ENCODE results near the gene ITPK1.

Gene ITPK1

DNA sequence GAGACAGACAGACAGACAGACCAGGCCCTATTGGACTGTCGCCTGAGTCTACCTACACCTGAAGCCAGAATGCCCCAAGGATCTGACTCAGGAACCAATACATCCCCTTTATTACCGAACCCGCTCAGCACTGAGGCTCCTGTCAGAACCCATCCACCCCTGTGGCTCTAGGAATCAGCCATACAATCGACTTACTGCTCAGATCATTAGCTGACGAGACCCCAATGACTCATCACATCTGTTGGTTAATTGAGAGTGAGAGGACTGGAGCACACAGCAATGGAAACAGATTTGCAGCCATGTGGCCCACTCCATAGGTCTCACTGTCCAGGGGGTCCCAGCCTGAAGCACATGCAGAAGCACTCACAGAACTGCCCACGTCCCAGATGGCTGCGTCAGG, 15.2 kb downstream of the ITPK1 start:
- Histone ChIP-seq H3K9ac (ENCODE audit: low read length) (no peak overlapping the region), H3K36me3 (ENCODE audit: insufficient read depth, low read length) (no peaks in the 10 kb centered on the region)

DNA sequence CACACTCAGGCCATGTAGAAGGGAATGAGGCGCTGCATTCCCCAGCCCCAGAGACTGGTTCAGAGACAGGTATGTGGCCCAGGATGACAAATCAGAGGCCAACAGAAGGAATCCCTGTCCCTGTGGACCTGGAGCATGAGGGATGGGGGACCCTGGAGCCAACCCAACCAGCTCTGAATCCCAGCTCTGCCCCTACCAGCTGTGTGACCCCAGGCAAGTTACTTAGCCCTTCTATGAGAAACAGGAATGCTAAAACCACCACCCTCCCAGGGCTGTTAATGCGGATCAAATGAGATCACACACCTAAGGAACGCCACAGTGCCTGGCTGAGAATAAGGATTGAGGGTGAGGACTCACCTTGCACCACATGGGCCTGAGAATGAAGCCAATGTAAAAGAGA, 15.6 kb downstream of the ITPK1 start:
- Histone ChIP-seq H3K4me3 (ENCODE audit: low read depth in 1 of 2, low read length in 2 of 2) (no peak overlapping the region), H3K36me3 (ENCODE audit: insufficient read depth, low read length) (no peaks in the 10 kb centered on the region), H3K27me3 (ENCODE audit: control insufficient read depth in 1 of 2, insufficient read depth in 2 of 2, low read length in 2 of 2) (no peaks in the 10 kb centered on the region), H3K4me1 (ENCODE audit: insufficient read depth, low read length) (peaks cover 37% of the 10 kb centered on the region), H3K27ac (ENCODE audit: low read depth, low read length) (no peak overlapping the region), H3K9me3 (ENCODE audit: low read length) (no peaks in the 10 kb centered on the region), H3K9ac (ENCODE audit: low read length) (no peak overlapping the region)

More for the DNA sequence above, 15.2 kb downstream of the ITPK1 start:
- peaks cover 37% of the 10 kb centered on the region for H3K4me1 ChIP-seq (ENCODE audit: insufficient read depth, low read length)
- H3K27me3 ChIP-seq (ENCODE audit: control insufficient read depth in 1 of 2, insufficient read depth in 2 of 2, low read length in 2 of 2) = no peaks in the 10 kb centered on the region
- no peak overlapping the region for H3K27ac ChIP-seq (ENCODE audit: low read depth, low read length)
- no peaks in the 10 kb centered on the region for H3K9me3 ChIP-seq (ENCODE audit: low read length)
- H3K4me3 ChIP-seq (ENCODE audit: low read depth in 1 of 2, low read length in 2 of 2) = no peak overlapping the region

DNA sequence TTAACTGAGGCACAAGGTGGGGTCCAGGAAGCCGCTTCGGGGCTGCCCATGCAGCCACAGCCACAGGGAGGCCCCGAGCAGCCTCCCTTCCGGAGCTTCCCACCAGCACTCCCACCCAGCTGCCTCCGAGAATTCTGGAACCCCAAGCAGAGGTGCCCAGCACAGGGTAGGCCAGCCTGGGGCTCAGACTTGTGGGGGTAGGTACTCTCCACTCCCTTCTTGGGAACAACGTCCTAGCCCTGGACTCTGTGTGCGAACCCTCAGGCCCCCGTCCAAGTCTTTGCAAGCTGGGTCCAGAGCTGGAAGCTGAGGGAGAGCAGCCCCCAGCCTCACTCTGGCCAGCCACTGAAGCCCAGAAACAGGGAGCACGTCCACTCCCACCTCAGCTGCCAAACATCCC, 16.1 kb downstream of the ITPK1 start:
- Histone ChIP-seq H3K4me3 (ENCODE audit: low read depth in 1 of 2, low read length in 2 of 2) (no peak overlapping the region), H3K9ac (ENCODE audit: low read length) (no peak overlapping the region), H3K36me3 (ENCODE audit: insufficient read depth, low read length) (no peaks in the 10 kb centered on the region), H3K27ac (ENCODE audit: low read depth, low read length) (peak overlapping the region; percentile 19), H3K4me1 (ENCODE audit: insufficient read depth, low read length) (peaks cover 33% of the 10 kb centered on the region), H3K9me3 (ENCODE audit: low read length) (no peaks in the 10 kb centered on the region), H3K27me3 (ENCODE audit: control insufficient read depth in 1 of 2, insufficient read depth in 2 of 2, low read length in 2 of 2) (no peaks in the 10 kb centered on the region)

DNA sequence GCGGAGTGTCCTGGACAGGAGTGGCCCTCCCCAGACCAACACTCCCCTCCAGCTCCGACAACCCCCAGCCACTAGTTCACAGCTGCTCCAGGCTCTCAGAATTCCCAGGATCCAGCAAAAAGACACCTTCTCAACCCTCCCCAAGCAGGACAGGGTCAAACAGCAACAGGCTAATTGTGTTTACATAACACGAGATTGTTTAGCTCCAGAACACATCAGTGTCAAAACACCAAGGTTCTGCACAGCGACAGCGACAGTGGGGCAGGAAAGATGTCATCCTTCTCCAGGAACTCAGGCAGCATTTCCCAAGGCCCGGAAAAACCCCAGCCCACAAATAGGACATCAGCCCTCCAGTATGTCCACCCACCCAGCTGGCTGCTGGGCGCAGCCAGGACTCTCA, 16.5 kb downstream of the ITPK1 start:
- H3K27me3 ChIP-seq (ENCODE audit: control insufficient read depth in 1 of 2, insufficient read depth in 2 of 2, low read length in 2 of 2) = no peaks in the 10 kb centered on the region
- no peaks in the 10 kb centered on the region for H3K9me3 ChIP-seq (ENCODE audit: low read length)
- H3K9ac ChIP-seq (ENCODE audit: low read length) = no peak overlapping the region
- no peaks in the 10 kb centered on the region for H3K36me3 ChIP-seq (ENCODE audit: insufficient read depth, low read length)
- H3K4me1 ChIP-seq (ENCODE audit: insufficient read depth, low read length) = peaks cover 29% of the 10 kb centered on the region
- H3K27ac ChIP-seq (ENCODE audit: low read depth, low read length) = peak overlapping the region; percentile 10
- H3K4me3 ChIP-seq (ENCODE audit: low read depth in 1 of 2, low read length in 2 of 2) = no peak overlapping the region

GRCh38 chr14:93096691-93097322, 18.9 kb downstream of the ITPK1 start:
- Histone ChIP-seq H3K36me3 (ENCODE audit: insufficient read depth, low read length) (no peaks in the 10 kb centered on the region), H3K9ac (ENCODE audit: low read length) (no peak overlapping the region), H3K27me3 (ENCODE audit: control insufficient read depth in 1 of 2, insufficient read depth in 2 of 2, low read length in 2 of 2) (no peaks in the 10 kb centered on the region), H3K9me3 (ENCODE audit: low read length) (no peaks in the 10 kb centered on the region), H3K4me1 (ENCODE audit: insufficient read depth, low read length) (peaks cover 52% of the 10 kb centered on the region), H3K27ac (ENCODE audit: low read depth, low read length) (no peak overlapping the region), H3K4me3 (ENCODE audit: low read depth in 1 of 2, low read length in 2 of 2) (no peak overlapping the region)

GRCh38 chr14:93095742-93096510, 19.8 kb downstream of the ITPK1 start:
- H3K9me3 ChIP-seq (ENCODE audit: low read length) = no peaks in the 10 kb centered on the region
- H3K4me3 ChIP-seq (ENCODE audit: low read depth in 1 of 2, low read length in 2 of 2) = no peak overlapping the region
- H3K9ac ChIP-seq (ENCODE audit: low read length) = no peak overlapping the region
- no peaks in the 10 kb centered on the region for H3K27me3 ChIP-seq (ENCODE audit: control insufficient read depth in 1 of 2, insufficient read depth in 2 of 2, low read length in 2 of 2)
- H3K4me1 ChIP-seq (ENCODE audit: insufficient read depth, low read length) = peaks cover 61% of the 10 kb centered on the region
- H3K36me3 ChIP-seq (ENCODE audit: insufficient read depth, low read length) = no peaks in the 10 kb centered on the region
- no peak overlapping the region for H3K27ac ChIP-seq (ENCODE audit: low read depth, low read length)

DNA sequence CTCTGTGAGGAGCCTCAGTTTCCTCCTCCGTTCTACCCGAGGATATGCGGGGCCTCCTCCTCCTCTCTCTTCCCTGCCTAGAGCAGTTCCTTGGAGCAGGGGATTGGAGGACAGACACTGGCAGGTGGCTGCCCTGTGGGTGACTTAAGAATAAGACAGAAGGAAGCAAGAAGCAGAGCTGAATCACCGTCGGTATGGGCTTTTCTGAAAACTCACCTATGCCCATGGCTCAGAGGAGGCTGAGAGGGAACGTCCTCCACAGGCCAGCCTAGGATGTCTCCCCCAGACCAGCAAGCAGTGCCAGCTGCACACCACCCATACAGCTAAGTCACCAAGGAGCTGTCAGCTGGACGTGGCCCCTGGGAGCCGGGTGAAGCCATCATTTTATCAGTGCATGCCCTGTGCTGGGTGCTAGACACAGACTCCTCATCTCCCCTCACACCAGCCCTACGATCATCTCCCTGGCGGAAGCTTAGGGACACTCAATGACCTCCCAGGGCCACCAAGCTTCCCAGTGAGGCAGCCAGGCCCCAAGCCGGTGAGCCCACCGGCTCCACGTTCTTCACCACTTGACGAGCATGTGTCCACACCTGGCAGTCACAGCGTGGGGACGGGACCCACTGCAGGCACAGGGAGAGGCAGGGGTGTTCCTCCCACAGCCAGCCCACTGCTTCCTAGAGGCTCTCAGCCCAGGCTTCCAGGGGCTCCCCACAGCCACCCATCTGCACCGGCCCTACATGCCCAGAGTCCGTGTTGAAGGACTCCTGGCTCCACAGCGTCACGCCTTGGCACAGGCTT, 21.4 kb downstream of the ITPK1 start:
- Histone ChIP-seq H3K9ac (ENCODE audit: low read length) (no peak overlapping the region), H3K4me1 (ENCODE audit: insufficient read depth, low read length) (peaks cover 62% of the 10 kb centered on the region), H3K9me3 (ENCODE audit: low read length) (no peaks in the 10 kb centered on the region), H3K36me3 (ENCODE audit: insufficient read depth, low read length) (no peaks in the 10 kb centered on the region), H3K27me3 (ENCODE audit: control insufficient read depth in 1 of 2, insufficient read depth in 2 of 2, low read length in 2 of 2) (no peaks in the 10 kb centered on the region), H3K4me3 (ENCODE audit: low read depth in 1 of 2, low read length in 2 of 2) (no peak overlapping the region), H3K27ac (ENCODE audit: low read depth, low read length) (no peak overlapping the region)

DNA sequence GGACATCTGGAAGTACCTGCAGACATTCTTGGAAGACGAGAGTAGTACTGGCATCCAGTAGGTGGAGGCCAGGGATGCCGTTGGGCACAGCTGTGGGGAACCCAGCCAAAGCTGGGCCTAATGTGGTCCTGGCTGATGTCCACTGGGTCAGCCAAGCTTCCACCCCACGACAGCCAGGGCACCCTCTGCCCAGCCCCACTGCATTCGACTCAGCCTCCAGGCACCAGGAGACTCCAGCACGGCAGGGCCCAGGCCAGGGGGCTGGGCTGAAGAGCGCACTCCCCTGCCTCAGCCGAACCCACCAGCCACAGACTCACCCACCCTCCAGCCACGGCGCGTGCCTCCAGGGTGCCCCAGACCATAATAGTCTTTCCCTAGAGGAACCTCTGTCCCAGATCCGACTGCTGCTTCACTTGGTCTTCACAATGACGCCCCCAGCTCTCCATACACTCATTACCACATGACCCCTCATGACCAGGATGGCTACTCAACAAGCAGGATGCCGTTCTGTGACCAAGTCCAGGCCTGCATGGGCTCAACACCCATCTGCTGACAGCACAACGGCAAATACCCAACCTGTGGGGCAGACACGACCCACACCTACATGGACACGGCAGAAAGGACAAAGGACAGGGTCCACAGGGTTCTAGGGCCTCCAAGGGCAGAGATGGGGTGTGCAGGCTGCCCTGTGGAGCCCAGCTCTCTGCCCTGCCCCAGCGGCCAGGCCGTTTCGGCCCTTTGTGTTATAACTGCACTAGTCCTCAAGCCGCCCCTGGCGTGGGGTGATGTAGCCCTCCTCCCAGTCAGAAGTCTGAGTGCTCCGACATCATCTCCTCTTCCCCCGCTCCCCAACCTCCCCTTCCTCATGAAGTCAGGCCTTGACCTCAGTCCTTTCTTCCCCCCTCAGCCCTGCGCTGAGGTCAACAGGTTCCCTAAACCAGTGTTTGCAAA, 22.8 kb downstream of the ITPK1 start:
- no peak overlapping the region for H3K9ac ChIP-seq (ENCODE audit: low read length)

DNA sequence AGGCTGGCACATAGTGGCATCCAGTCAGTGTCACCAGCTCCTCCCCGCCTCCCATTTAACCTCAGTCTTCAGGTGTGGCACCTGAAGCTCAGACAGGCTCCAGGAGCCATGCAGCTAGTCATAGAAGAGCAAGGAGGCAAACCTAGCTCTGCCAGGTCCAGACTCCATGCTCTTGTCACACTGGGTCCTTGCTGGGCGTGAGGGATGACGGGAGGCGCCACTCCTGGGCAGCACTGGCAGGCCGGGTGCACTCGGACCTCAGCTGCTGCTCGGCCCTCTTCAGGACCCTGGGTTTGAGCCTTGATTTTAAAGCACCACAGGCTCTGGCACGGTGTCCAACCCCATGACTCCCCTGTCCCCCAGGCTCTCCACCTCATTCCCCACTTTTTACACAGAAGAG, 24.1 kb downstream of the ITPK1 start:
- Histone ChIP-seq H3K9me3 (ENCODE audit: low read length) (no peaks in the 10 kb centered on the region), H3K27me3 (ENCODE audit: control insufficient read depth in 1 of 2, insufficient read depth in 2 of 2, low read length in 2 of 2) (no peaks in the 10 kb centered on the region), H3K36me3 (ENCODE audit: insufficient read depth, low read length) (no peaks in the 10 kb centered on the region), H3K9ac (ENCODE audit: low read length) (no peak overlapping the region), H3K27ac (ENCODE audit: low read depth, low read length) (peak overlapping the region; percentile 64), H3K4me1 (ENCODE audit: insufficient read depth, low read length) (peaks cover 57% of the 10 kb centered on the region), H3K4me3 (ENCODE audit: low read depth in 1 of 2, low read length in 2 of 2) (no peak overlapping the region)

More for the DNA sequence above, 22.8 kb downstream of the ITPK1 start:
- Histone ChIP-seq H3K4me3 (ENCODE audit: low read depth in 1 of 2, low read length in 2 of 2) (no peak overlapping the region), H3K36me3 (ENCODE audit: insufficient read depth, low read length) (no peaks in the 10 kb centered on the region), H3K27ac (ENCODE audit: low read depth, low read length) (peak overlapping the region; percentile 54), H3K4me1 (ENCODE audit: insufficient read depth, low read length) (peaks cover 61% of the 10 kb centered on the region), H3K9me3 (ENCODE audit: low read length) (no peaks in the 10 kb centered on the region), H3K27me3 (ENCODE audit: control insufficient read depth in 1 of 2, insufficient read depth in 2 of 2, low read length in 2 of 2) (no peaks in the 10 kb centered on the region)

- H3K27ac ChIP-seq (ENCODE audit: low read depth, low read length) = peak overlapping the region; percentile 64
- no peak overlapping the region for H3K4me3 ChIP-seq (ENCODE audit: low read depth in 1 of 2, low read length in 2 of 2)
- H3K27me3 ChIP-seq (ENCODE audit: control insufficient read depth in 1 of 2, insufficient read depth in 2 of 2, low read length in 2 of 2) = no peaks in the 10 kb centered on the region
- peaks cover 60% of the 10 kb centered on the region for H3K4me1 ChIP-seq (ENCODE audit: insufficient read depth, low read length)
- no peaks in the 10 kb centered on the region for H3K9me3 ChIP-seq (ENCODE audit: low read length)
- H3K36me3 ChIP-seq (ENCODE audit: insufficient read depth, low read length) = no peaks in the 10 kb centered on the region
- H3K9ac ChIP-seq (ENCODE audit: low read length) = no peak overlapping the region
Observed at GRCh38 chr14:93090826-93091555, 24.7 kb downstream of the ITPK1 start.

Data from muscle layer of colon (tissue), 2 donors.